Prostate gland (tissue), 2 donors: ENCODE measurements around the gene GMEB1. TPM values are rescaled to one million over a fixed set of nuclear protein-coding genes. Genes with fewer than 3 reads are reported as not detected.
A peak's percentile ranks its signal among the peaks of the same experiment; 100 is the strongest.
"Not testable (repeated sequence)": the region's sequence is repeated elsewhere in the genome, so short reads cannot be mapped to it uniquely, and the experiment has no call there.

Source experiments
- DNase-seq: peaks from one replicate; pipeline ENCODE4 v3.0.0-alpha.2; 2019; ENCODE audit warnings: low spot score
- H3K27ac ChIP-seq, 2 donors: fragments of 200-600 bp; sonication (generic); 2 replicates each; pipeline ENCODE4 v1.5.1; 2017 to 2019
- H3K27me3 ChIP-seq: fragments of 200-600 bp; sonication (generic); replicated peaks from 2 replicates; pipeline ENCODE4 v1.5.1; 2019; ENCODE audit not compliant: insufficient read depth
- H3K36me3 ChIP-seq, 2 donors: fragments of 200-600 bp; sonication (generic); 1 replicate in 1 of 2; 2 replicates in 1 of 2; pipeline versions ENCODE4 v1.5.1 to v1.8.1; 2017 to 2019
- H3K4me1 ChIP-seq: fragments of 200-600 bp; sonication (generic); replicated peaks from 2 replicates; pipeline ENCODE4 v1.5.1; 2019
- H3K4me3 ChIP-seq, 2 donors: fragments of 200-600 bp; sonication (generic); 2 replicates each; pipeline ENCODE4 v1.5.1; 2017 to 2019
- H3K9me3 ChIP-seq: fragments of 200-600 bp; sonication (generic); 2 replicates; pipeline ENCODE4 v1.5.1; 2017
- CTCF ChIP-seq, 4 experiments: fragments of 200-600 bp in 2 of 4; fragments of 450-650 bp in 2 of 4; sonication (generic) in 2 of 4; IDR thresholded peaks; 1 replicate in 3 of 4; 2 replicates in 1 of 4; pipeline ENCODE4 v1.5.1; 2016 to 2019; ENCODE audit warnings: antibody characterized with exemption in 4 of 4, mild to moderate bottlenecking in 2 of 4, moderate library complexity in 2 of 4
- POLR2A ChIP-seq: fragments of 450-650 bp; IDR thresholded peaks from one replicate; pipeline ENCODE4 v1.6.1; 2016; ENCODE audit warnings: antibody characterized with exemption, mild to moderate bottlenecking
- POLR2AphosphoS5 ChIP-seq: sonication (generic); formaldehyde crosslinking; IDR thresholded peaks from one replicate; pipeline ENCODE4 v1.6.1; 2017; ENCODE audit warnings: antibody characterized with exemption
- WGBS: methylation state at CpG from one replicate; pipeline ENCODE4 v1.1.5; 2018; 5-methylcytosine and 5-hydroxymethylcytosine counted together
- intact Hi-C: fragments of 100-400 bp; cut with DNase I; formaldehyde crosslinking; loops from one replicate; pipeline ENCODE4 v1.14.2; 2022
- total RNA-seq, 2 donors: library from RNA; depleted of rRNA; stranded (reverse); fragments of >200 nt; gene quantifications; one replicate each; pipeline ENCODE4 v1.1.0, GENCODE V29; 2016

The GMEB1 gene
- total RNA-seq, 2 donors from 2014 or later = 7.9 to 13.2 TPM

DNA sequence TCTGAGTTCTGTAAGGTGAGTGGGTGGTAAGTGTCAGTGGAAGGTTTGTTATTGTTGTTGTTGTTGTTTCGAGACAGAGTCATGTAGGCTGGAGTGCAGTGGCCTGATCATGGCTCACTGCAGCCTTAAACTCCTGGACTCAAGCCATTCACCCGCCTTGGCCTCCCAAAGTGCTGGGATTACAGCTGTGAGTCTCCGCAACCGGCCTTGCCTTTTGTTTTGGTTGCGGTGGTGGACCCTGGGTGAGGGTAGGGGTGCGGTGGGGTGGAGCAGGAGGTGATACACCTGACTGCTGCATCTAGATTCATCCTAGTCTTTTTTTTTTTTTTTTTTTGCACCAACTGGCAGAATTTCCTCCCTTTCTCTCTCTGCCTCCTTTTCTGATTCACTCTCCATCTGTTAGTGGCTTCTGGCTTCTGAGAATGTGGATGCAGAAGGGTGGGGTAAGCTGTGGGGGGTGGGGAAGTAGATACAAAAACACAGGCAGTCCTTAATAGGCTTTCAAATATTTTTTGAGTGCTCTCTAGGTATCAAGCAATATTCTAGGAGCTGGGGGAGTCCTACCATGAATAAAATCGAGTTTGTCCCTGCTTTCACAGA lies 4.6 kb upstream of the GMEB1 start:
- no peaks in the 10 kb centered on the region for H3K27me3 ChIP-seq
- H3K9me3 ChIP-seq = no peaks in the 10 kb centered on the region
- no peaks in the 10 kb centered on the region for H3K36me3 ChIP-seq
- 76% methylated on average over 7 of the region's 7 CpGs for WGBS
- H3K27ac ChIP-seq = no peak overlapping the region
- H3K4me1 ChIP-seq = peaks cover 8% of the 10 kb centered on the region
- no peak overlapping the region for H3K4me3 ChIP-seq
- intact Hi-C loops = no loop called here
- TF ChIP-seq POLR2AphosphoS5 (no peak), POLR2A (no peak), CTCF (IDR thresholded peaks at IDR 0.05) (no peak)
- no peak for DNase-seq

DNA sequence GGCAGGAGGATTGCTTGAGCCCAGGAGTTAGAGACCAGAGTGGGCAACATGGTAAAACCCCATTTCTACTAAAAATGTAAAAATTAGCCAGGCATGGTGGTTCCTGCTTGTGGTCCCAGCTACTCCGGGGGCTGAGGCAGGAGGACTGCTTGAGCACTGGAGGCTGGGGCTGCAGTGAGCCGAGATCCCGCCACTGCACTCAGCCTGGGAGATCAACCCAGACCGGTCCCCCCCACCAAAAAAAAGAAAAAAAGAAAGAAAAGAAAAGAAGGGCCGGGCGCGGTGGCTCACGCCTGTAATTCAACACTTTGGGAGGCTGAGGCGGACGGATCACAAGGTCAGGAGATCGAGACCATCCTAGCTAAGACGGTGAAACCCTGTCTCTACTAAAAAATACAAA lies 1.8 kb upstream of the GMEB1 start:
- Histone ChIP-seq H3K27ac (no peak overlapping the region), H3K9me3 (no peaks in the 10 kb centered on the region), H3K36me3 (no peaks in the 10 kb centered on the region), H3K27me3 (no peaks in the 10 kb centered on the region), H3K4me1 (peaks cover 8% of the 10 kb centered on the region), H3K4me3 (no peak overlapping the region)
- DNase-seq = no peak
- TF ChIP-seq POLR2AphosphoS5 = no peak
- TF ChIP-seq CTCF (IDR thresholded peaks at IDR 0.05) = no peak
- TF ChIP-seq POLR2A = no peak
- intact Hi-C loops = no loop called here
- 97% methylated on average over 12 of the region's 12 CpGs for WGBS

- TF ChIP-seq POLR2AphosphoS5 (no peak), CTCF (IDR thresholded peaks at IDR 0.05) (no peak), POLR2A (no peak)
- Histone ChIP-seq H3K4me1 (peaks cover 8% of the 10 kb centered on the region), H3K4me3 (peak overlapping the region; percentile 57 to 93), H3K27ac (peak overlapping the region; percentile 86 to 96), H3K9me3 (no peaks in the 10 kb centered on the region), H3K36me3 (no peaks in the 10 kb centered on the region), H3K27me3 (no peaks in the 10 kb centered on the region)
- DNase-seq = peak; percentile 13
- WGBS = under 1% methylated on average over 43 of the region's 63 CpGs
- intact Hi-C loops = loop anchor here (2.0 kb wide), 1 partner anchor 68 kb away; the partner anchor contains the start of gene YTHDF2
These were observed 556 bp downstream of the GMEB1 start for GRCh38 chr1:28668956-28669723.

GRCh38 chr1:28671254-28671780 lies 2.7 kb downstream of the GMEB1 start:
- Histone ChIP-seq H3K4me1 (peaks cover 8% of the 10 kb centered on the region), H3K36me3 (no peaks in the 10 kb centered on the region), H3K27ac (no peak overlapping the region), H3K4me3 (no peak overlapping the region), H3K9me3 (no peaks in the 10 kb centered on the region), H3K27me3 (no peaks in the 10 kb centered on the region)
- no peak for DNase-seq
- intact Hi-C loops = no loop called here
- TF ChIP-seq CTCF (IDR thresholded peaks at IDR 0.05) (no peak), POLR2A (no peak), POLR2AphosphoS5 (no peak)
- 92% methylated on average over 20 of the region's 20 CpGs for WGBS

DNA sequence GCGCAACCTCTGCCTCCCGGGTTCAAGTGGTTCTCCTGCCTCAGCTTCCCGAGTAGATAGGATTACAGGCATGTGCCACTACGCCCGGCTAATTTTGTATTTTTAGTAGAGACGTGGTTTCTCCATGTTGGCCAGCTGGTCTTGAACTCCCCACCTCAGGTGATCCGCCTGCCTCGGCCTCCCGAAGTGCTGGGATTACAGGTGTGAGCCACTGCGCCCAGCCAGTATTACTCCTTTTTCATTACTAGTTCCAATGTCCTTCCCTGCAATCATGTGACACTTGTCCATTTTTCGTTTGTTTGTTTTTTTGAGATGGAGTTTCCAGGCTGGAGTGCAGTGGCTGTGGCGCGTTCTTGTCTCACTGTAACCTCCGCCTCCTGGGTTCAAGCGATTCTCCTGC lies 4.4 kb downstream of the GMEB1 start:
- DNase-seq, H3K27me3 ChIP-seq, H3K36me3 ChIP-seq, H3K27ac ChIP-seq, H3K4me1 ChIP-seq, intact Hi-C loops, H3K4me3 ChIP-seq, H3K9me3 ChIP-seq: not testable (repeated sequence)
- 97% methylated on average over 15 of the region's 15 CpGs for WGBS
